C4-2B (cell line): Measurements from ENCODE around the gene DNAJC1.

Source experiments
- H3K27ac ChIP-seq: fragments of 450-650 bp; 2 replicates; pipeline ENCODE4 v1.5.1; 2017
- CTCF ChIP-seq: fragments of 450-650 bp; conservative IDR thresholded peaks from 2 replicates; pipeline ENCODE4 v1.5.1; 2017; ENCODE audit warnings: mild to moderate bottlenecking
- ZFX ChIP-seq: fragments of 450-650 bp; IDR thresholded peaks from 2 replicates; pipeline ENCODE4 v1.6.1; 2017

DNAJC1 gene

DNA sequence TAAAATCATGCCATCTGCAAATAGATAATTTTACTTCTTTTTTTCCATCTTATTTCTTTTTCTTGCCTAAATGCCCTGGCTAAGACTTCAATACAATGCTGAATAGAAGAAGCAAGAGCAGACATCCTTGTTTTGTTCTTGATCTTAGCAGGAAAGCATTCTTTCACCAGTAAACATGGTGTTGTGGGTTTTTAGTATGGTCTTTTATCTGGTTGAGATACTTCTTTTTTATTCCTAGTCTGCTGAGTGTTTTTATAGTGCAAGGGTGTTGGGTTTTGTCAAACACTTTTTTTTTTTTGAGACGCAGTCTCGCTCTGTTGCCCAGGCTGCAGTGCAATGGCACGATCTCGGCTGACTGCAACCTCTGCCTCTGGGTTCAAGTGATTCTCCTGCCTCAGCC, 232.3 kb downstream of the DNAJC1 start:
- TF ChIP-seq ZFX: no peak
- TF ChIP-seq CTCF: no peak
- H3K27ac ChIP-seq: no peak overlapping the region

GRCh38 chr10:21769041-21769440, 234.5 kb downstream of the DNAJC1 start:
- TF ChIP-seq ZFX: no peak
- TF ChIP-seq CTCF: no peak
- H3K27ac ChIP-seq: no peak overlapping the region

- no peak overlapping the region for H3K27ac ChIP-seq
- TF ChIP-seq CTCF: no peak
- TF ChIP-seq ZFX: no peak
Observed at GRCh38 chr10:21764466-21765189, 238.9 kb downstream of the DNAJC1 start.

- TF ChIP-seq CTCF (no peak), ZFX (no peak)
- no peak overlapping the region for H3K27ac ChIP-seq
Observed at GRCh38 chr10:21760332-21760731, 243.2 kb downstream of the DNAJC1 start.

- H3K27ac ChIP-seq: no peak overlapping the region
- no peak for TF ChIP-seq ZFX
- TF ChIP-seq CTCF: no peak
Observed at GRCh38 chr10:21759232-21759631, 244.3 kb downstream of the DNAJC1 start.

DNA sequence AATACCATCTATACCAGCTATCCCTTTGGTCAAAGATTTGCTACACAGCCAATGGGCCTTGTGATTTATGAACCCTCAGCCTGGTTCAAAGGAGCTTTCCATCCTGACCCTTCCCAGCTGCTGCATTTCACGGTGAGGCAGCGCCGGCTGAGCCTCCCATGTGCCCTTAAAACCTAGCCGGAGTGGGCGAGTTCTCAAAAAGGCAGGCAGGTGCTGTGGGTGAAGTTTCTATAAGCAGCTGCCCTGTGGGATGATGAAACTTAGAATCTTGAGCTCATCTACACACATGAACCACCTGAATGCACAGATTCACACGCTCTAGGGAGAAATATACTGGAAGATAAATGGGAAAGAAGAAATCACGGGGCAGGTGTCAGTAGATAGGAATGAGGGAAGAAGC, 244.8 kb downstream of the DNAJC1 start:
- H3K27ac ChIP-seq: no peak overlapping the region
- no peak for TF ChIP-seq ZFX
- TF ChIP-seq CTCF: no peak

DNA sequence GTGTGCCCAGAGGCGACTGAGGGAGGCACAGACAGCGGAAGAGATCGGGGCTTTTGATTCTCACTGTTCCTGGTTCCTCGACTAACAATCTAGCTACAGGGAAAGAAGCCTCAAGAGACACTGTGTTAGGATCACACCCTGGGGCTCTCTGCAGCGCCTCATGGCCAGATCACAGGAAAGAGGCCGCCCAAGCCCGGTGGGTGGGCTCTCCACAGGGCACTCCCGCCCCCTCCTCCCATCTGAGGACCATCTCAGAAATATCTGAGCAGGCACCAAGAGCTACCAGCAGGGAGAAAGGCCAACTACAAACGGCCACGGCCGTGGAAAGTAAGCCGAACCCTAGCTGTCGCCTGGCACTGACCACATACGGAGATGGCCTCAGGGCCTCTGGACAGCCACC, 245.3 kb downstream of the DNAJC1 start:
- no peak overlapping the region for H3K27ac ChIP-seq
- no peak for TF ChIP-seq CTCF
- no peak for TF ChIP-seq ZFX
